Hematopoietic multipotent progenitor cell treated with erythropoietin and hydrocortisone succinate and interleukin-3 and kit ligand, for 4 days (in vitro differentiated cells): Measurements from ENCODE around the gene ANKRD44.

ENCODE experiments used
- DNase-seq: peaks from one replicate; pipeline ENCODE4 v3.0.0-alpha.2; 2015

The ANKRD44 gene

GRCh38 chr2:197101519-197101918 is 209.1 kb downstream of the ANKRD44 start:
- DNase-seq, result no peak

GRCh38 chr2:197097578-197098366 is 212.8 kb downstream of the ANKRD44 start:
- no peak for DNase-seq

- no peak for DNase-seq
Observed at GRCh38 chr2:197096649-197097048, 213.9 kb downstream of the ANKRD44 start.

GRCh38 chr2:197092431-197092830 is 218.1 kb downstream of the ANKRD44 start:
- no peak for DNase-seq

GRCh38 chr2:197090742-197091367 is 219.7 kb downstream of the ANKRD44 start:
- DNase-seq, result no peak

- DNase-seq, result no peak
Observed at GRCh38 chr2:197089655-197090054, 220.9 kb downstream of the ANKRD44 start.

- no peak for DNase-seq
Observed at GRCh38 chr2:197088694-197089093, 221.9 kb downstream of the ANKRD44 start.

GRCh38 chr2:197086500-197086899 is 224.1 kb downstream of the ANKRD44 start:
- no peak for DNase-seq

GRCh38 chr2:197085665-197086064 is 224.9 kb downstream of the ANKRD44 start:
- no peak for DNase-seq

GRCh38 chr2:197081294-197081693 is 229.3 kb downstream of the ANKRD44 start:
- peak; percentile 34 for DNase-seq

GRCh38 chr2:197080578-197081216 is 229.9 kb downstream of the ANKRD44 start:
- no peak for DNase-seq

GRCh38 chr2:197079832-197080555 is 230.6 kb downstream of the ANKRD44 start:
- DNase-seq, result no peak

GRCh38 chr2:197079414-197079813 is 231.2 kb downstream of the ANKRD44 start:
- DNase-seq, result no peak

- DNase-seq, result no peak
Observed at GRCh38 chr2:197078535-197078934, 232.0 kb downstream of the ANKRD44 start.

- no peak for DNase-seq
Observed at GRCh38 chr2:197077336-197077735, 233.2 kb downstream of the ANKRD44 start.

GRCh38 chr2:197076652-197077051 is 233.9 kb downstream of the ANKRD44 start:
- DNase-seq, result no peak

GRCh38 chr2:197075754-197076337 is 234.7 kb downstream of the ANKRD44 start:
- peak; percentile 39 for DNase-seq

- no peak for DNase-seq
Observed at GRCh38 chr2:197075281-197075680, 235.3 kb downstream of the ANKRD44 start.

GRCh38 chr2:197073701-197074433 is 236.7 kb downstream of the ANKRD44 start:
- DNase-seq, result no peak

GRCh38 chr2:197073270-197073669 is 237.3 kb downstream of the ANKRD44 start:
- no peak for DNase-seq

GRCh38 chr2:197072533-197072932 is 238.0 kb downstream of the ANKRD44 start:
- DNase-seq, result no peak

GRCh38 chr2:197071790-197072436 is 238.7 kb downstream of the ANKRD44 start:
- no peak for DNase-seq
